Keratinocyte (primary cell): ENCODE measurements around the gene LRRC9. TPM values are rescaled to one million over a fixed set of nuclear protein-coding genes. Genes with fewer than 3 reads are reported as not detected.
A peak's percentile ranks its signal among the peaks of the same experiment; 100 is the strongest.

ENCODE experiments used
- DNase-seq: peaks from one replicate; pipeline ENCODE4 v3.0.0-alpha.2; 2011; ENCODE audit warnings: low read depth, missing footprints, low spot score
- FAIRE-seq: peaks from 2 replicates; lab custom pipeline; 2011; peaks lifted over from hg19 to GRCh38; lab: Jason Lieb, UNC
- H2AFZ ChIP-seq: 2 replicates; pipeline ENCODE4 v1.6.0; 2012; ENCODE audit warnings: low read length, control low read depth, inconsistent platforms; ENCODE audit not compliant: control insufficient read depth
- H3K27ac ChIP-seq: 2 replicates; pipeline ENCODE4 v1.5.1; 2011; ENCODE audit warnings: low read length; ENCODE audit not compliant: control insufficient read depth, insufficient read depth
- H3K27me3 ChIP-seq: 3 replicates; pipeline ENCODE4 v1.6.0; 2011; ENCODE audit warnings: low read length; ENCODE audit not compliant: control insufficient read depth, insufficient read depth; ENCODE audit errors: extremely low read depth
- H3K36me3 ChIP-seq, 2 experiments: 2 replicates in 1 of 2; 3 replicates in 1 of 2; pipeline ENCODE4 v1.5.1; 2011; ENCODE audit warnings: low read length in 2 of 2, mild to moderate bottlenecking in 1 of 2; ENCODE audit not compliant: control insufficient read depth in 2 of 2, insufficient read depth in 2 of 2; ENCODE audit errors: extremely low read depth in 1 of 2
- H3K4me1 ChIP-seq: 3 replicates; pipeline ENCODE4 v1.5.1; 2011; ENCODE audit warnings: low read length; ENCODE audit not compliant: control insufficient read depth, insufficient read depth; ENCODE audit errors: extremely low read depth
- H3K4me2 ChIP-seq: 3 replicates; pipeline ENCODE4 v1.6.0; 2011; ENCODE audit warnings: low read depth, low read length; ENCODE audit not compliant: control insufficient read depth, insufficient read depth; ENCODE audit errors: extremely low read depth
- H3K4me3 ChIP-seq, 3 experiments: fragments of 200-600 bp in 1 of 3; sonication (generic) in 1 of 3; 2 replicates in 2 of 3; 3 replicates in 1 of 3; pipeline ENCODE4 v1.5.1; 2011 to 2016; ENCODE audit warnings: low read length in 3 of 3, mild to moderate bottlenecking in 3 of 3, control low read depth in 2 of 3, inconsistent platforms in 1 of 3, low read depth in 1 of 3, mixed read lengths in 1 of 3, mixed run types in 1 of 3, moderate library complexity in 1 of 3; ENCODE audit not compliant: control insufficient read depth in 2 of 3, insufficient read depth in 2 of 3; ENCODE audit errors: extremely low read depth in 1 of 3
- H3K79me2 ChIP-seq: 2 replicates; pipeline ENCODE4 v1.6.0; 2012; ENCODE audit warnings: low read length; ENCODE audit not compliant: control insufficient read depth, insufficient read depth
- H3K9ac ChIP-seq: 3 replicates; pipeline ENCODE4 v1.6.0; 2011; ENCODE audit warnings: low read length; ENCODE audit not compliant: control insufficient read depth, insufficient read depth; ENCODE audit errors: extremely low read depth
- H3K9me1 ChIP-seq: 3 replicates; pipeline ENCODE4 v1.6.0; 2011; ENCODE audit warnings: low read length; ENCODE audit not compliant: control insufficient read depth, insufficient read depth; ENCODE audit errors: extremely low read depth
- H3K9me3 ChIP-seq: 2 replicates; pipeline ENCODE4 v1.5.1; 2012; ENCODE audit warnings: low read depth, low read length; ENCODE audit not compliant: control insufficient read depth
- H4K20me1 ChIP-seq: 3 replicates; pipeline ENCODE4 v1.6.0; 2011; ENCODE audit warnings: low read length; ENCODE audit not compliant: control insufficient read depth, insufficient read depth; ENCODE audit errors: extremely low read depth
- EZH2 ChIP-seq: IDR thresholded peaks from one replicate; pipeline ENCODE4 v1.6.1; 2012; ENCODE audit warnings: inconsistent platforms, mild to moderate bottlenecking, low read length, moderate library complexity
- dilution Hi-C: fragments of 300-500 bp; cut with MboI; formaldehyde crosslinking; loops from one replicate; pipeline ENCODE4 v1.7.0; 2020; ENCODE audit warnings: low sequenced_read_pairs; ENCODE audit not compliant: extremely low pct_ligation_motif_present
- polyA plus RNA-seq, 5 experiments: library from polyadenylated mRNA; depleted of rRNA in 3 of 5; stranded (reverse) in 3 of 5; stranded (forward) in 1 of 5; unstranded in 1 of 5; fragments of >200 nt; gene quantifications; 1 replicate in 1 of 5; 2 replicates in 3 of 5; 3 replicates in 1 of 5; pipeline versions ENCODE4 v1.2.1 to v1.2.3, GENCODE V29; 2011 to 2012; ENCODE audit warnings: missing spikeins in 2 of 5, low read depth in 1 of 5, low replicate concordance in 1 of 5
- TF ChIP-seq, protein P1 (sequence below), 3 experiments: IDR thresholded peaks in 1 of 3; conservative IDR thresholded peaks in 1 of 3; optimal IDR thresholded peaks in 1 of 3; 2 replicates in 2 of 3; 3 replicates in 1 of 3; pipeline versions ENCODE3 to v1.5.1; 2011; ENCODE audit warnings: low read length in 3 of 3, mild to moderate bottlenecking in 3 of 3, moderate library complexity in 2 of 3, control low read depth in 1 of 3, inconsistent platforms in 1 of 3; ENCODE audit not compliant: insufficient read depth in 2 of 3; ENCODE audit errors: extremely low read depth in 1 of 3

LRRC9 gene
- polyA plus RNA-seq, 1 donor (not counting 4 experiments of a cell fraction or from before 2014, with no cell fraction given) = not detected

DNA sequence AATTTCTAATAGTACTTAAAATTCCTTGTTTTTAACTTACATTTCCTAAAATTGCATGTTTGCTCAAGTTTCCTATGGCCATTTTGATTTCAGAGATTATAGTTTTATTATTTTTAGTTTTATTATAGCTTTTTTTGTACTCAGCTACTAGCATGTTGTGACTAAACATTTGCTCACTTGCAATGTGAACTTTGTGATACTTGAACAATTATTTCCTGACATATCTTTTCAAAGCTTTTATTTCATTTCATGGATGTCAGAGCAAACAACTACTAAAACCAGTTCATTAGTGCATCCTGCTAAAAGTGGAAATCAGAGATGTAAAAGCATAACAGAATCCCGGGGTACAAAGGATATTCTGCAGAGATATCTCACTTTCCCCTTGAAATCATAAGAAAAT, 138.1 kb downstream of the LRRC9 start:
- H3K9me1 ChIP-seq = no peaks in the 10 kb centered on the region
- H4K20me1 ChIP-seq = no peaks in the 10 kb centered on the region
- H3K27ac ChIP-seq = no peak overlapping the region
- TF ChIP-seq EZH2 = no peak
- TF ChIP-seq, protein P1, sequence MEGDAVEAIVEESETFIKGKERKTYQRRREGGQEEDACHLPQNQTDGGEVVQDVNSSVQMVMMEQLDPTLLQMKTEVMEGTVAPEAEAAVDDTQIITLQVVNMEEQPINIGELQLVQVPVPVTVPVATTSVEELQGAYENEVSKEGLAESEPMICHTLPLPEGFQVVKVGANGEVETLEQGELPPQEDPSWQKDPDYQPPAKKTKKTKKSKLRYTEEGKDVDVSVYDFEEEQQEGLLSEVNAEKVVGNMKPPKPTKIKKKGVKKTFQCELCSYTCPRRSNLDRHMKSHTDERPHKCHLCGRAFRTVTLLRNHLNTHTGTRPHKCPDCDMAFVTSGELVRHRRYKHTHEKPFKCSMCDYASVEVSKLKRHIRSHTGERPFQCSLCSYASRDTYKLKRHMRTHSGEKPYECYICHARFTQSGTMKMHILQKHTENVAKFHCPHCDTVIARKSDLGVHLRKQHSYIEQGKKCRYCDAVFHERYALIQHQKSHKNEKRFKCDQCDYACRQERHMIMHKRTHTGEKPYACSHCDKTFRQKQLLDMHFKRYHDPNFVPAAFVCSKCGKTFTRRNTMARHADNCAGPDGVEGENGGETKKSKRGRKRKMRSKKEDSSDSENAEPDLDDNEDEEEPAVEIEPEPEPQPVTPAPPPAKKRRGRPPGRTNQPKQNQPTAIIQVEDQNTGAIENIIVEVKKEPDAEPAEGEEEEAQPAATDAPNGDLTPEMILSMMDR (optimal IDR thresholded peaks at IDR 0.05 in 1 of 3, IDR thresholded peaks at IDR 0.05 in 1 of 3, conservative IDR thresholded peaks at IDR 0.05 in 1 of 3; ENCODE audit: extremely low read depth in 1 of 3, insufficient read depth in 2 of 3, low read length in 3 of 3) = no peak
- no peak overlapping the region for H2AFZ ChIP-seq
- DNase-seq (no peak), FAIRE-seq (no peak)
- dilution Hi-C loops = no loop called here
- no peaks in the 10 kb centered on the region for H3K9me3 ChIP-seq
- no peaks in the 10 kb centered on the region for H3K79me2 ChIP-seq
- no peak overlapping the region for H3K4me3 ChIP-seq
- H3K4me1 ChIP-seq = peaks cover 6% of the 10 kb centered on the region
- no peaks in the 10 kb centered on the region for H3K27me3 ChIP-seq
- no peak overlapping the region for H3K4me2 ChIP-seq
- H3K9ac ChIP-seq = no peak overlapping the region
- no peaks in the 10 kb centered on the region for H3K36me3 ChIP-seq

DNA sequence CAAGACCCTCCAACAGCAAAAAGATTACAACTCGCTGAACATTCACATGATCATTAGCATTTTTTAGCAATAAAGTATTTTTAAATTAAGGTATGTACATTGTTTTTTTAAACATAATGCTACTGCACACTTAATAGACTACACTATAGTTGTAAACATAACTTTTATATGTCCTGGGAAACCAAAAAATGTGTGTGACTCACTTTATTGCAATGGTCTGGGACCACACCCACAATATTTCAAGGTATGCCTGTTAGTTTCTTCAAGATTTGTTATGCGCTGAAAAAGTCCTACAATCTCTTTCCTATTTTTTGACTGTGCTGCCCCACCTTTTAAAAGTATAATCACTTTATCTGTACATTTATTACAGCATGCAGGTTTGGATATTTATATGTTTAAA, 141.4 kb downstream of the LRRC9 start:
- no peaks in the 10 kb centered on the region for H3K27me3 ChIP-seq
- no peak overlapping the region for H3K27ac ChIP-seq
- no peak for TF ChIP-seq EZH2
- TF ChIP-seq, protein P1 (optimal IDR thresholded peaks at IDR 0.05 in 1 of 3, IDR thresholded peaks at IDR 0.05 in 1 of 3, conservative IDR thresholded peaks at IDR 0.05 in 1 of 3; ENCODE audit: extremely low read depth in 1 of 3, insufficient read depth in 2 of 3, low read length in 3 of 3) = no peak
- no peak overlapping the region for H2AFZ ChIP-seq
- no peaks in the 10 kb centered on the region for H3K9me1 ChIP-seq
- peak overlapping the region; percentile 19 for H3K4me2 ChIP-seq
- H3K4me3 ChIP-seq = no peak overlapping the region
- no peaks in the 10 kb centered on the region for H3K9me3 ChIP-seq
- no peaks in the 10 kb centered on the region for H3K79me2 ChIP-seq
- no peak for DNase-seq
- no peak overlapping the region for H3K9ac ChIP-seq
- H3K4me1 ChIP-seq = peaks cover 6% of the 10 kb centered on the region
- H4K20me1 ChIP-seq = no peaks in the 10 kb centered on the region
- FAIRE-seq = no peak
- dilution Hi-C loops = no loop called here
- H3K36me3 ChIP-seq = no peaks in the 10 kb centered on the region
